CD4-positive, alpha-beta T cell treated with Interleukin-6 at 100 ng/mL for 8 hours (primary cell): ENCODE results near the gene ZNF626.
"Not testable (repeated sequence)": the region's sequence is repeated elsewhere in the genome, so short reads cannot be mapped to it uniquely, and the experiment has no call there.

Source experiments
- DNase-seq: peaks from one replicate; pipeline ENCODE4 v3.0.0-alpha.2; 2020; ENCODE audit warnings: mixed read lengths, low spot score

The ZNF626 gene

DNA sequence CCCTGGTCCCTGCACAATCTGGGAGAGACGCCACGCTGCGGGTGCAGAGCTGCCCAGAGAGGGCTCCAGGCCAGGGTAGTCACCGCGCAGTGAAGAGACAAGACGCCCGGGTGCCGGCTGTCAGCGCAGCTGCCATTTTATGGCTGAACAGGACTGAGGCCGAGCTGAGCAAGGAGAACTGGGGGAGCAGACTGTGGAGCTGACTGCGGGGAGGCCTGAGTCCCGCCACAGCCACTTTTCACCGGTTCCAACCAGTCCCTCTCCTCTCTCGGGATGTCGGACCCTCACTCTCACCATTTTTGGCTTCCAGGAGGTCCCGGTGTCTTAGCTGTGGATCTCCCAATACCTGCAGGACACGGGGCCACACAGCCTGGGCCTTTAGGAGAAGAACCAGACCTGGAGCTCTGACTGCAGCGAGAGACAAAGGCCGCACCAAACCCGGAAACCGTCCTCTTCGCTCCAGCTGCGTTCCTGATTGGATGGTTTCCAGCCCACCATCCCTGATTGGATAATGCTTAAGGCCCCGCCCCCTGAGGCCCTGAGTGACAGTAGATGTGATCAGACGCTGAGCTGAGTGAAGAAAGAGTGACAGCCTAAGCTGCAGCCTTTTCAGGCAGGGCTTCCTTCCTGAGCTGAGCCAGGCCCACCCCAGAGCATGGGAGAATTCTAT lies at the start of gene ZNF626:
ZNF626 (minus strand) TSS at position 422 of the 670 bp plus-strand sequence; CDS start at position 297, 125 bp downstream.
- DNase-seq = peak; percentile 92

DNA sequence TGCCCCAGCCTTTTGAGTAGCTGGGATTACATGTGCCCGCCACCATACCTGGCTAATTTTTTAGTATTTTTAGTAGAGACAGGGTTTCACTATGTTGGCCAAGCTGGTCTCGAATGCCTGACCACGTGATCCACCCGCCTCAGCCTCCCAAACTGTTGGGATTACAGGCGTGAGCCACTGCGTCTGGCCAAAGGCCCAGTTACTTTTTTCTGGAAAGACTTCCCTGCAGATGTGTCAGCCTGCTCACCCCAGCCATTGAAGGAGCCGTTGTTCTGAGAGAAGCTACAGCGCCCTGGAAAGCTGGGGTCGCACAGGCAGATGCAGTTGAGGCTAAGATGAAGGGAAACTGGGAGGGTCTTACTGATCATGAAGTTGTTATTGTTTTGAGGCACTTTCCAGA lies 7.9 kb upstream of the ZNF626 start:
- no peak for DNase-seq

DNA sequence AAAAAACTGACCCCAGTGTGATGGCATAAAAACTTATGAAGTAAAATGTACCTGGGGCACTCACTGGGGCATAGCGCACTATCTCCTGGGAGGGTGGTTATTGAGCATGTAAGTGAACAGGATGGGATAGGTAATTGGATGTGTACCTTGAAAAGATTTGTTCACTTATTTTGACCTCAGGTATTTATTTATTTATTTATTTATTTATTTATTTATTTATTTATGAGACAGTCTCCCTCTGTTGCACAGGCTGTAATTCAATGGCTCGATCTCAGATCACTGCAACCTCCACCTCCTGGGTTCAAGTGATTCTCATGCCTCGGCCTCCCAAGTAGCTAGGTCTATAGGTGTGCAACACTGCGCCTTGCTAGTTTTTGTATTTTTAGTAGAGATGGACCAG lies 5.9 kb upstream of the ZNF626 start:
- no peak for DNase-seq

DNA sequence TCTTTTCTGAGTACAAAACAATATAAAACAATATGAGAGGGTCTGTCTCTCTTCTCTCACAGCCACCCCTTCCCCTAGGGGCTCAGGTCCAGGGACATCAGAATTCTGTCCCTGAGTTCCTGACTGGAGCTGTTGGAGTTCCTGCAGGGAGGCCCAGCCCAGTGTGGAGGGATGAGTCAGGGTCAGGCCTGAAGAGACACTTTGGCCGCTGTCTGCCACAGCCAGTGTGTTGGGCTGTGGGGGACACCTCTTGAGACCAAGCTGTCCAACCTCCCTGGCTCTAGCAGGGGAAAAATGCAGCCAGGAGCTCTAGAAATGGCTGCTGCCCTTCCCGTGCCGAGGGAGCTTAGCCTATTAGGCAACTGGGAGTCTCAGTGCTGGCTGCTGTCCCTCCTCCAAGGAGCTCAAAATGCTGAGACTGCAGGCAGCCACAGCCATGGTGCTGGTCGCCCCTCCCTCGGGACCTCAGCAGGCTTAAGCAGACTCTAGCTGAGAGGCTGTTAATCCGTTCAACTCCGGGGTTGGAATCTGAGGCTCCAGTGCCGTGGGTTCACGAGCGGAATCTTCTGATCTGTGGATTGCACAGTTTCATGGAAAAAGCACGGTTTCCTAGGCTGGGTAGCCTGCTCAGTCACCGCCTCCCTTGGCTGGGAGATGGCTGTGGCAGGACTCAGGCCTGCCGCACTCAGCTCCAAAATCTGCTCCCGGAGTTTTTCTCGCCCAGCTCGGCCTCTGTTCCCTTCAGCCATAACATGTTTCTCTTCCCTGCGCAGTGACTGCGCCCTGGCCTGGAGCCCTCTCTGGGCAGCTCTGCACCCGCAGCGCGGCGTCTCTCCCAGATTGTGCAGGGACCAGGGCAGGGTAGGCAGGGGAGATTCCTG lies 3.8 kb upstream of the ZNF626 start:
- no peak for DNase-seq

DNA sequence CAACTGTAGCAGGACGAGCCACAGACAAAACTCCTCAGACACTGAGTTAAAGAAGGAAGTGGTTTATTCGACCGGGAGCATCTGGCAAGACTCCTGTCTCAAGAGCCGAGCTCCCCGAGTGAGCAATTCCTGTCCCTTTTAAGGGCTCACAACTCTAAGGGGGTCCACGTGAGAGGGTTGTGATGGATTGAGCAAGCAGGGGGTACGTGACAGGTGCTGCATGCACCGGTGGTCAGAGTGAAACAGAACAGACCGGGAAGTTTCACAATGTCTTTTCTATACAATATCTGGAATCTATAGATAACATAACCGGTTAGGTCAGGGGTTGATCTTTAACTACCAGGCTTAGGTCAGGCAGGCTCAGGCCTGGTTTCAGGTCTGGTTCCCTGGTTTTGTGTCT lies 3.1 kb upstream of the ZNF626 start:
- DNase-seq = not testable (repeated sequence)

DNA sequence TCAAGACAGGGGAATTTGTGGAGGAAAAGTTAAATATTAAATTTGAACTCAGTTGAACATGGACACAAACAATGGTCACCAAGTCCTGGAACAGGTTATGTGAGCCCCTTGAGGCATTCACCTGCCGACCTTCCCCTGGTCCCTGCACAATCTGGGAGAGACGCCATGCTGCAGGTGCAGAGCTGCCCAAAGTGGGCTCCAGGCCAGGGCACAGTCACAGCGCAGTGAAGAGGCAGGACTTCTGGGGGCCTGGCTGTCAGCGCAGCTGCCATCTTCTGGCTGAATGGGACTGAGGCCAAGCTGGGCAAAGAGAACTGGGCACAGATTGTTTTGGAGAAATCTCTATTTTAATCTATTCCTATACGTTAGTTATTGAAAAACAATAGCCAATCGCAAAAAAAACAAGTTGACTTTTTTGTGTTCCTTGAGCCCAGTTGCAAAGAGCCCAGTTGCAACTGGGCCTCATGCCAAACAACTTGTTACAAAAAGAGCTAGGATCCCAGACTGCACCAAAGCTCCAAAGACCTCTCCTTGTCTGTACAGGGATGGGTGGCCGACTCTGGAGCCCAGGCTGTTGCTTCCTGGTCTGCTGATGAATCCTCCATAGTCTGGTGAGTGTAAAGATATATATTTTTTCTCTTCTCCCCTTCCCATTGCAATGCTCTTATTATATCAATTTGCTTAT lies 1.2 kb upstream of the ZNF626 start:
- DNase-seq = no peak

DNA sequence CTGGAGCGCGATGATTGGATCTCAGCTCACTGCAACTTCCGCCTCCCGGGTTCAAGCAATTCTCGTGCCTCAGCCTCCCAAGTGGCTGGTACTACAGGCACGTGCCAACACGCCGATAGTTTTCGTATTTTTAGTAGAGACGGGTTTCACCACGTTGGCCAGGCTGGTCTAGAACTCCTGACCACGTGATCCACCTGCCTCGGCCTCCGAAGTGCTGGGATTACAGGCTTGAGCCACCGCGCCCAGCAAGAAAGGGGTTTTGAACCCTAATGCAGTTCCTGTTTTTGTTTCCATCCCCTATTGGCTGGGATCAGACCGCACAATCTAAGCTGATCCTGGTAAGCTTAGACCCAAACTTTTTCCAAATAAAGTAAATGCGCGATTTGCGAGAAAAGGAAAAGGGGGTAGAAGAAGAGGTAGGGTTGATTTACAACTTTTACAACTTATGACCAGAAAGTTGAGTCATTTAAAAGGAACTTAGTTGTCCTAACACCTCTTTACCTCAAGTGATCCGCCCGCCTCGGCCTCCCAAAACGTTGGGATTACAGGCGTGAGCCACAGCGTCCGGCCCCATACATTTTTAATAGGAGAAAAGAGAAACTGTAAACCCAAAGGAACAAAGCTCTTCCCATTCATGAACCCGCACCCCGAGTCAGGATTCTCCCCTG lies 764 bp downstream of the ZNF626 start:
- DNase-seq = no peak

DNA sequence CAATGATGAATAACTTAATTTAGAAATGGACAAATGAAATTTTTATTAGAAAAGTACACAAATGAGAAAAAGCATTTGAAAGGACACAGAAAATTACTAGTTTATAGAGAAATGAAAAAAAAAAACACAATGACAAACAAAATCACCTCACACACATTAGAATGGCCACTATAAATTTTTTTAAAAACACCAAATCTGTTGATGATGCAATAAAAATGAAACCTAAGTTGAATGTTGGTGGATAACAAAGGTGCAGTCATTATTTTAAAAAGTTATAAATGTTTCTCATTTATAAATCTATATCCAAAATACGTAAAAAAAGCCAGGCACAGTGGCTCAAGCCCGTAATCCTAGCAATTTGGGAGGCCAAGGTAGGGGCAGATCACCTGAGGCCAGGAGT lies 20.8 kb downstream of the ZNF626 start:
- DNase-seq = no peak

DNA sequence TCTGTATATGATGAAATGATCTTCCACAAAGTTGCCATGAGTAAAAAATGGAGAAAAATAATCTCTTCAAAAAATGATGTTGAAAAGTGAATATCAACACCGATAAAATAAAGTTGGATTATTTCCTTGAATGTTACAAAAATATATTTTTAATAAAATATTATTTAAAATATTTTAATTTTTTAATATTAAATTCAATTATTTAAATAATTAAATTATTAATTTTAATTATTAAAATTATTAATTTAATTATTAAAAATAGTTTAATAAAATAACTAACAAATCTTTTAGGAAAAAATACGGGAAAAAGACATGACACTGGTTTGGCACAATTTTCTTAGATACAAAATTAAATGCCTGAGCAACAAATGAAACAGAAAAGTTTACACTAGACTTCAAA lies 21.3 kb downstream of the ZNF626 start:
- no peak for DNase-seq

DNA sequence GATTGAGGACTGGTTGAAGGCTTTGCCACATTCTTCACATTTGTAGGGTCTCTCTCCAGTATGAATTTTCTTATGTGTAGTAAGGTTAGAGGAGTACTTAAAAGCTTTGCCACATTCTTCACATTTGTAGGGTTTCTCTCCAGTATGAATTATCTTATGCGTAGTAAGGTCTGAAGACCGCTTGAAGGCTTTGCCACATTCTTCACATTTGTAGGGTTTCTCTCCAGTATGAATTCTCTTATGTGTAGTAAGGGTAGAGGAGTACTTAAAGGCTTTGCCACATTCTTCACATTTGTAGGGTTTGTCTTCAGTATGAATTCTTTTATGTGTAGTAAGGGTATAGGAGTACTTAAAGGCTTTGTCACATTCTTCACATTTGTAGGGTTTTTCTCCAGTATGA lies 36.8 kb downstream of the ZNF626 start:
- DNase-seq = not testable (repeated sequence)

DNA sequence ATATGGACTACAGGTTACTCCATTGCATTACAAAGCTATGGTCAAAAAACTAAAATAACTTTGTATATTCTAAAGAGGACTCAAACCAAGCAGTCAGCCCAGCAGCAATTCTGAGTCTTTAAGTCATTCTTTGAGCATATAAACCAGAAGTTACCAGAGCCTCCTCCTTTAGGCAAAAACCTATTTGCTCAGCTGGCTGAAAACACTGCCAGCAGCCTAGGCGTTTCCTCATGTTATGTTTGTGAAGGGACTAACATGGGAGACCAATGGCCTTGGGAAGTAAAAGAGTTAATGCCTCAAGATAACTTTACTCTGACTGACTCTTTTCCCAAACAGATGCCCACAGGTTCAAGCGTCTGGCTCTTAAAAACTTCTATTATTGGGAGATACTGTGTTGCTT lies 45.3 kb downstream of the ZNF626 start:
- DNase-seq = no peak

DNA sequence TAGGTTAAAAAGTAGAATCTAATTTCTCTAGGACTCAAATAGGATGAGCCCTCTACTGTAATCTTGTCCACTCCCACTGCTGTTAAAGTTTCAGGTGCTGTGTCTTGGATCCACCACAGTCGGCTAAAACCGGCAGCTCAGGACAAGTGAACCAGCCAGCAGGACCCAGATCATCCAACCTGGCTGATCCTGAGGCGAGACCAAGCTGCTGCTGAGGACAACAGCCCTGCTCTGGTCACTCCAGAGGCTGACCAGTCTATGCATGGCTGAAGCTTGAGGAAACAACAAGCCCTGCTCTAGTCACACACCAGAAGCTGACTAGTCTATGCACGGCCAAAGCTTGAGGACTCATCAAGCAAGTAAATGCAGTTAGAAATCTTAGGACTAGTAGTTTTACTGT lies 46.4 kb downstream of the ZNF626 start:
- not testable (repeated sequence) for DNase-seq

DNA sequence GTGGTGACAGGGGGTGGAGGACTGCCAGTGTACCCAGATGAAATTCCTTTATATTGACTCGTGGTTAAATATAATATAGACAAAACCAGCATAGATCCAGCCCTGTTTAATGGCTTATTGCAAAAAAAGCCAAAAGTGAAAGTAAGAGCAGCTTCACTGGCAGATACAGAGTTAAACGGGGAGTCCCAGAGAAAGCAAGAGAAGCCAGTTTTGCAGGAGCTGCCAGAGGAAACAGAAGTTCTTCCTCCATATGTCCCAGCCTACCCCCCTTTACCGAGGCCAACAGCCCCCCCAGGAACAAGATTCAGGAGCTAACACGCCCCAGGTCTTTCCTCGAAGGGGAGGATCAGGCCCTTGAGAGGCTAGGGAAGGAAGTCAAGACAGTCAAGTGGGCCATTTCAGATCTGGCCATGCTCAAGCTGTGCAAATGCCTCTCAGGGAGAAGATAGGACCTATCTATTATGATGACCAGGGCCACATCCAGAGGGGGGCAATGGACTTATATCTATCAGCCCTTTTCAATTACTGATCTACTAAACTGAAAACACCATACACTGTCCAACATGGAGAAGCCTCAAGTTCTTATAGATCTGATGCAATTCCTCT lies 48.6 kb downstream of the ZNF626 start:
- DNase-seq = no peak

DNA sequence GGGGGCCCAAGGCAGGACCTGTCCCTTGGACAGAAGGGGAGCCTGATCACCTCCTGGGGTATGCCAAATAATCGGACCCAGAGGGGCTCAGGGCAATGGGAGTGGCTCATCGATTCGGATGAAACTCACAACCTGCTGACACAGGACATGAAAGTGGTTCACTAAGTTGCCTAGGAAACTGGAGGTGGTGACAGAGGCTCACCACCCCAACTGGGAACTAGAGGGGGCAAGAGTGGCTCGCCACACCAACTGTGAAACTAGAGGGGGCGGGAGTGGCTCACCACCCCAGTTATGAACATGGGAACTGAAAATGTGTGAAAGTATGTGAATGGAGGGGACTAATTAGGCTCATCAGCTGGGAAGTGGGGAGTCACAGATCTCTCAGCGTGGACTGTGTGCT lies 49.5 kb downstream of the ZNF626 start:
- no peak for DNase-seq

DNA sequence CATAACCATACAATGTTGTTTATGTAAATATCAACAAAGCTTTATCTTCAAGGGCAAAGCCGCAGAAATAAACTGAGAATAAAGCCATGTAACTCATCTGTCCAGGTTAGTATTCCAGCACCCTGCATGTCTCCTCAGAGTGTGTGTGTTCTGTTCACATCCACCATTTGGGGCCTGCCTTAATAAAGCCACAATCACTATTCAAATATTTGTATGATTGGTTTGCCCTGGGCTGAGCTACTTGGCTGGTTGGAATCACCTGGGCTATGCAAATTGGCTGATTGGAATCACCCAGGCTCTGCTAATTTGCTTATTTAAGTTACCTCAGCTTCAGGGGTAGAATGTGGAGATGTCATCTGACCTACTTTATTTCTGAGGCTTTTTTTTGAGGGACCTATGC lies 53.4 kb downstream of the ZNF626 start:
- no peak for DNase-seq
